OCI-LY1 (cell line): Measurements from ENCODE around the gene CCDC68.

ENCODE experiments used
- EZH2 ChIP-seq: fragments of 200-600 bp; sonication (generic), shearing (Covaris generic); IDR thresholded peaks from 2 replicates; pipeline ENCODE4 v1.8.0; 2017; ENCODE audit warnings: borderline replicate concordance, mixed run types, mild to moderate bottlenecking, antibody characterized with exemption, low read length, moderate library complexity, mixed read lengths
- TF ChIP-seq, protein P1 (sequence below): fragments of 200-600 bp; sonication (generic), shearing (Covaris generic); IDR thresholded peaks from 2 replicates; pipeline ENCODE4 v1.5.1; 2017; ENCODE audit warnings: mild to moderate bottlenecking, antibody characterized with exemption, low read length, moderate library complexity, mixed read lengths

DNA sequence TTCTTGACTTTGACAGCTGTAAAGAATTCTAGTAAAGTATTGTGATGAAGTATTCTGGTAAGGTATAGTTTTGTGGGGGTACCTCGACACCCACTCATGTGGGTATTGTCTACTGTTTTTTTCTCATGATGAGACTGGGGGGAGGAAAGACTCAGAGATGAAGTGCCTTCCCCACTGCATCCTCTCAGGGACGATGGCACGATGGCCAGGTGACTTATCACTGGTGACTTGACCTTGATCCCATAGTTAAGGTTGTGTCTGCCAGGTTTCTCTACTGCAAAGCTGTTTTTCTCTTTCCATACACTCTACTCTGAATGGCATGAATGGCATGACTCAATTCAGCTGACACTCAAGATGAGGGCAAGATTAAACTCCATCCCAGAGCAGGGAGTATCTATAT, 936 bp upstream of the CCDC68 start:
- TF ChIP-seq, protein P1, sequence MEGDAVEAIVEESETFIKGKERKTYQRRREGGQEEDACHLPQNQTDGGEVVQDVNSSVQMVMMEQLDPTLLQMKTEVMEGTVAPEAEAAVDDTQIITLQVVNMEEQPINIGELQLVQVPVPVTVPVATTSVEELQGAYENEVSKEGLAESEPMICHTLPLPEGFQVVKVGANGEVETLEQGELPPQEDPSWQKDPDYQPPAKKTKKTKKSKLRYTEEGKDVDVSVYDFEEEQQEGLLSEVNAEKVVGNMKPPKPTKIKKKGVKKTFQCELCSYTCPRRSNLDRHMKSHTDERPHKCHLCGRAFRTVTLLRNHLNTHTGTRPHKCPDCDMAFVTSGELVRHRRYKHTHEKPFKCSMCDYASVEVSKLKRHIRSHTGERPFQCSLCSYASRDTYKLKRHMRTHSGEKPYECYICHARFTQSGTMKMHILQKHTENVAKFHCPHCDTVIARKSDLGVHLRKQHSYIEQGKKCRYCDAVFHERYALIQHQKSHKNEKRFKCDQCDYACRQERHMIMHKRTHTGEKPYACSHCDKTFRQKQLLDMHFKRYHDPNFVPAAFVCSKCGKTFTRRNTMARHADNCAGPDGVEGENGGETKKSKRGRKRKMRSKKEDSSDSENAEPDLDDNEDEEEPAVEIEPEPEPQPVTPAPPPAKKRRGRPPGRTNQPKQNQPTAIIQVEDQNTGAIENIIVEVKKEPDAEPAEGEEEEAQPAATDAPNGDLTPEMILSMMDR: no peak
- no peak for TF ChIP-seq EZH2
